PC-3 (cell line): ENCODE measurements around the gene LGALS9C.
"Not testable (repeated sequence)": the region's sequence is repeated elsewhere in the genome, so short reads cannot be mapped to it uniquely, and the experiment has no call there.

ENCODE experiments used
- CTCF ChIP-seq: fragments of 300-600 bp; sonication (generic); conservative IDR thresholded peaks from 2 replicates; pipeline ENCODE4 v1.5.1; 2017; ENCODE audit warnings: antibody characterized with exemption, low read depth, mild to moderate bottlenecking, low read length
- EZH2 ChIP-seq: fragments of 300-600 bp; sonication (generic); IDR thresholded peaks from one replicate; pipeline ENCODE4 v1.6.1; 2017; ENCODE audit warnings: antibody characterized with exemption, mild to moderate bottlenecking, low read length; ENCODE audit not compliant: unreplicated experiment
- EZH2phosphoT487 ChIP-seq: fragments of 300-600 bp; sonication (generic); IDR thresholded peaks from 2 replicates; pipeline ENCODE4 v1.6.1; 2018; ENCODE audit warnings: mild to moderate bottlenecking, antibody characterized with exemption, low read length, borderline replicate concordance

GRCh38 chr17:18526168-18526800 lies 49.7 kb downstream of the LGALS9C start:
- TF ChIP-seq CTCF, EZH2, EZH2phosphoT487: not testable (repeated sequence)
